OCI-LY3 (cell line): Measurements from ENCODE around the gene SP100.

Source experiments
- CTCF ChIP-seq: fragments of 200-600, 300-600 bp; sonication (generic); IDR thresholded peaks from 2 replicates; pipeline ENCODE4 v1.5.1; 2014; ENCODE audit warnings: antibody characterized with exemption, low read length, low read depth
- EZH2phosphoT487 ChIP-seq: fragments of 200-600 bp; shearing (Covaris generic); IDR thresholded peaks from 2 replicates; pipeline ENCODE4 v1.6.1; 2018; ENCODE audit warnings: antibody characterized with exemption, mixed run types, low read depth

DNA sequence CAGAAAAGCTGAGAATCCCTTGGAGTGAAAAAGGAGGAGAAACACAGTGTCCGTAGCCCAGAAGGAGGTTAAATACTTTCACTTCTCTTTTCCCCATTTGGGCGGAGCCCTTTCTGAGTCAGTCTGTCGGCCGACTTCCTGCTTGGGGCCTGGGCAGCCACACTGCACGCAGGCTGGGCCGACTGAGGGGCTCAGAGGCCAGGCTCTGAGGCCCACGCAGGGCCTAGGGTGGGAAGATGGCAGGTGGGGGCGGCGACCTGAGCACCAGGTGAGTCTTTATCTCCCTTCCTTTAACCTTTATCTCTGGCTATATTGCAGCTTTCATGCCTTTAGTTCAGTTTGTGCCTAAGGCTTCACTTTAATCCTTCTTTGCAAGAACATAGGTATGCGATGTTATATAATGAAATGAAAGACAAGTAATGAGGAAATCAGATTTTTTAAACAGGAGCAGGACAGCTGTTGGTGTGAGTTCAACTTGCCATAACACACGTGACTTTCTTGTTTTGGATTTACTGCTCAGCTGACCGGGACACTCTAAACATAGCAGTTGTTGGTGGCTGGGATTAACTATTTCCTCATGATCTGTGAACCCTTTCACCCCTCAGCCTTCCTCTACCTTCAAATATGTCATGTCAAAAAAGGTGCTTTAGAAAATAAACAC, at the start of gene SP100:
- TF ChIP-seq CTCF, result no peak
- TF ChIP-seq EZH2phosphoT487, result no peak
